AG04450 (cell line): ENCODE results near the gene NEGR1. TPM values are rescaled to one million over a fixed set of nuclear protein-coding genes. Genes with fewer than 3 reads are reported as not detected.

Experiments
- CTCF ChIA-PET: fragments of 300-600, 350-600 bp; formaldehyde crosslinking; extraction: SDS; loops from one replicate; lab custom pipeline; 2022; ENCODE audit warnings: antibody characterized with exemption, inconsistent platforms; lab: Charles Lee
- POLR2A ChIA-PET: fragments of 350-600 bp; formaldehyde crosslinking; extraction: SDS; loops from one replicate; lab custom pipeline; 2021; ENCODE audit warnings: antibody characterized with exemption, inconsistent platforms; lab: Yijun Ruan, JAX
- DNase-seq: peaks from one replicate; pipeline ENCODE4 v3.0.0-alpha.2; 2011; ENCODE audit warnings: low read depth, low spot score
- H3K27ac ChIP-seq: one replicate; pipeline ENCODE4 v1.5.1; 2012; ENCODE audit warnings: low read depth, low read length, control low read depth
- H3K27me3 ChIP-seq: one replicate; pipeline ENCODE4 v1.6.0; 2012; ENCODE audit warnings: low read length; ENCODE audit not compliant: control insufficient read depth, insufficient read depth
- H3K4me3 ChIP-seq: 2 replicates; pipeline ENCODE4 v1.5.1; 2011; ENCODE audit warnings: mild to moderate bottlenecking, low read depth, low read length, control low read depth
- H3K9me3 ChIP-seq: 2 replicates; pipeline ENCODE4 v1.5.1; 2012; ENCODE audit warnings: low read length; ENCODE audit not compliant: control insufficient read depth, insufficient read depth
- CTCF ChIP-seq: IDR thresholded peaks from 2 replicates; pipeline ENCODE4 v1.5.1; 2011; ENCODE audit warnings: low read depth, low read length, control low read depth, inconsistent platforms
- polyA plus RNA-seq: library from polyadenylated mRNA; depleted of rRNA; stranded (reverse); fragments of >200 nt; gene quantifications from 2 replicates; pipeline ENCODE4 v1.2.3, GENCODE V29; 2011

The NEGR1 gene
- polyA plus RNA-seq, 1 experiment, result 11.3 TPM

- no peak for TF ChIP-seq CTCF
- H3K27me3 ChIP-seq, result no peaks in the 10 kb centered on the region
- ChIA-PET CTCF (no interaction called here), POLR2A (no interaction called here)
- H3K9me3 ChIP-seq, result no peaks in the 10 kb centered on the region
- DNase-seq, result no peak
- no peak overlapping the region for H3K4me3 ChIP-seq
- no peak overlapping the region for H3K27ac ChIP-seq
Measured at GRCh38 chr1:72094209-72094608, 188.1 kb downstream of the NEGR1 start.

- Histone ChIP-seq H3K27me3 (no peaks in the 10 kb centered on the region), H3K27ac (no peak overlapping the region), H3K9me3 (no peaks in the 10 kb centered on the region), H3K4me3 (no peak overlapping the region)
- no peak for DNase-seq
- no peak for TF ChIP-seq CTCF
- CTCF ChIA-PET, result no interaction called here
- POLR2A ChIA-PET, result no interaction called here
Measured at GRCh38 chr1:72086394-72086793, 195.9 kb downstream of the NEGR1 start.

GRCh38 chr1:72075425-72075824 lies 206.9 kb downstream of the NEGR1 start:
- no peak for DNase-seq
- POLR2A ChIA-PET, result no interaction called here
- Histone ChIP-seq H3K27ac (no peak overlapping the region), H3K4me3 (no peak overlapping the region), H3K27me3 (no peaks in the 10 kb centered on the region), H3K9me3 (no peaks in the 10 kb centered on the region)
- no peak for TF ChIP-seq CTCF
- CTCF ChIA-PET, result interaction anchor here (1.0 to 1.4 kb wide), 2 partner anchors 13 to 37 kb away, joined by 3 read pairs; no protein-coding TSS in a partner anchor

GRCh38 chr1:72066431-72066830 lies 215.9 kb downstream of the NEGR1 start:
- Histone ChIP-seq H3K27me3 (no peaks in the 10 kb centered on the region), H3K4me3 (no peak overlapping the region), H3K9me3 (no peaks in the 10 kb centered on the region), H3K27ac (no peak overlapping the region)
- no peak for TF ChIP-seq CTCF
- ChIA-PET POLR2A (no interaction called here), CTCF (no interaction called here)
- no peak for DNase-seq

GRCh38 chr1:72064196-72065075 lies 217.9 kb downstream of the NEGR1 start:
- no peaks in the 10 kb centered on the region for H3K27me3 ChIP-seq
- DNase-seq, result no peak
- no peak overlapping the region for H3K4me3 ChIP-seq
- no peak overlapping the region for H3K27ac ChIP-seq
- POLR2A ChIA-PET, result no interaction called here
- TF ChIP-seq CTCF, result no peak
- CTCF ChIA-PET, result no interaction called here
- no peaks in the 10 kb centered on the region for H3K9me3 ChIP-seq
